ENCODE results near the gene RPRD1B.
A peak's percentile ranks its signal among the peaks of the same experiment; 100 is the strongest.

The RPRD1B gene

DNA sequence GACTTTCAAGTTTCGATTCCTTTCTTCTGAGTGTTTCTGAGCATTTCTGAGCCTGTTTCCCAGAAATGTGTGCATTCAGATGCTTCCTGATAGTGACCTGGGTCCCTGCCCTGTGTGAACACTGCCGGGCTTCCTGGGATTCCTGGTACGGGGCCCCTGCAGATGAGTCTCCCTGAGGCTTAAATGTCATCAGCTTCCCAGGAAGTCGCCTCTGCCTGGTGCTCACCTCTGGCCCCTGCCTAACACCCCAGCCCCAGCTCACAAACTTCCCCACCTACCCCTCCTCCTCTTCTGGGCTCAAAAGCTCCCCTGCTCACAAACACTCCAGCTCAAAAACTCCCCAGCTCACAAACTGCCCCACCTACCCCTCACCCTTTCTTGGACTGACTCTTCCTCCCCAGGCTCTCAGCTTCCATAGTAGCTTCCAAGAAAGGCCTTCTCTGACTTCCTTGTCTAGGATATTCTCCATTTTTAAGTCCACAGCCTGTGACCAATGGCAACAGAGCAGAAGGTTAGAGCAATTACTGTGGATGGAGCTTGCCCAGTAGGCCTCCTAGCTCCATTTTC lies 89.6 kb downstream of the RPRD1B start:
- DNase-seq (ENCODE audit: low read depth), result no peak

DNA sequence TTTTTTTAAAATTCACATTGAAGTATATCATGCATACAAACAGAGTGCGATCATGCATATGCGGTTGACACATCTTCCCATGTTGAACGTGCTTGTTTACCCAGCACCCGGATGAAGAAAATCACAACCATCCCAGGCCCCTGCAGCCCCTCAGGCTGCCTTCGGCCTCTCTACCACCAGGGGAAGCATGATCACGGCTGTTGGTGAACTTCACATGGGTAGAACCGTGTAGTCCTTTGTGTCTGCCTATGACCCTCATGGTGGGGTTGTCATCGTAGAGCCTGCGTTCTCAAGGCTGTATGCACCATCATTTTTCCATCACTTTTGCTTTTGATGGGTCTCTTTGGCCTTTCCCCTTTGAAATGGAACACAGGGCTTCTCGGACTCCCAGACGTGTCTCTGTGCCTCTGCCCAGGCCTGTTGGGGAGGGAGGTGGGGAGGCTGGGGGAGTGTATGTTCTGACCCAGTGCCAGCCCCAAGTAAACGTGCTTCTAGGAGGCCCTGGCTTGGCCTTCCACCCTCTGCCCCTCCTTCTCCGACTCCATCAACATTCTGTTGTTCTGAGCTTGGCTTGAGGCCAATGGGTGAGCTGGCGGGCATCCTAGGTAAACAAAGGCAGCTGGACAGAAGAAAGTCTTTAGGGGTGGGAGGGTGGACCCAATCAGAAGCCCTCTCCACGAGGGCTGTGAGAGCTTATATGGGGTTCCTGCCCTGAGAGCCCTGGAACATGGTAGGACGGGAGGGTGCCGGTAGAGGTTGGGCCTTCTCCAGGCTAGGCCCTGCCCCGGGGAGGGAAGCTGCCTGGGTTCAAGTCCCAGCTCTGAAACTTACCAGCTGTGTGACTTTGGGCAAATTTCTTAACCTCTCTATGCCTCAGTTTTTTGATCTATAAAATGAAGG lies 91.9 kb downstream of the RPRD1B start:
- no peak for DNase-seq (ENCODE audit: low read depth)

DNA sequence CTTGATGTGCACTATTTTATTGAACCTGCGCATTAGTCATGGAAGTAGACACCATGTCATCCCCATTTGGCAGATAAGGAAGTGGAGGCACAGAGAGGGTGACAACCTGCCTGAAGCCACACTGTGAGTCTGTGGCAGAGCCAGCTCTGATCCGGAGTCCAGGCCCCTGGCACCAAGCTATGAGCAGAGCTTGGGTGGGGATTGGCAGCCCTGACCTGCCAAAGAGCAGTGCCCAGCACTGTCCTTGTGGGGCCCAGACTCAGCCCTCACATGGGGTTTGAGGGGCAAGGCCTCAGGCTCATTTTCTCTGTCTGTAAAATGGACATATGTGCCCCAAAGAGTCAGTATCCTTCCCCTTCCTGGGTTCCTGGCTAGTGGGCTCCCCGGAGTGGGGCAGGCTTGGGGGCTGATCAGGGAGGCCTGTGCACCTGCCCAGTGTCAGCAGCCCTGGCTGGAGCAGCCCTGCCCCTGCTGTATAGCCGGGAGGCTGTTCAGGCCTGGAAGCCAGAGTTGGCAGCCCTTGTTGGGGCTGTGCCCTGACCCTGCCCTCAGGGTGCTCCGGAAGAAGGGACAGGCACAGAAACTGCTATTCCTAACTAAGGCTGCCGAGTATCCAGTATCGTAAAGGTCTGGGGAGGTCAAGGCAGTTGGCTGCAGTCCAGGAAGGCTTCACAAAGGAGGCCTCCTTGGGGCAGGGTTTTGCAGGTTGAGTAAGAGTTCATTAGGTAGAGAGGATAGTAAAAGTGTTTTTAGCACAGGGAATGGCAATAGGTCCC lies 92.8 kb downstream of the RPRD1B start:
- DNase-seq (ENCODE audit: low read depth), result no peak

DNA sequence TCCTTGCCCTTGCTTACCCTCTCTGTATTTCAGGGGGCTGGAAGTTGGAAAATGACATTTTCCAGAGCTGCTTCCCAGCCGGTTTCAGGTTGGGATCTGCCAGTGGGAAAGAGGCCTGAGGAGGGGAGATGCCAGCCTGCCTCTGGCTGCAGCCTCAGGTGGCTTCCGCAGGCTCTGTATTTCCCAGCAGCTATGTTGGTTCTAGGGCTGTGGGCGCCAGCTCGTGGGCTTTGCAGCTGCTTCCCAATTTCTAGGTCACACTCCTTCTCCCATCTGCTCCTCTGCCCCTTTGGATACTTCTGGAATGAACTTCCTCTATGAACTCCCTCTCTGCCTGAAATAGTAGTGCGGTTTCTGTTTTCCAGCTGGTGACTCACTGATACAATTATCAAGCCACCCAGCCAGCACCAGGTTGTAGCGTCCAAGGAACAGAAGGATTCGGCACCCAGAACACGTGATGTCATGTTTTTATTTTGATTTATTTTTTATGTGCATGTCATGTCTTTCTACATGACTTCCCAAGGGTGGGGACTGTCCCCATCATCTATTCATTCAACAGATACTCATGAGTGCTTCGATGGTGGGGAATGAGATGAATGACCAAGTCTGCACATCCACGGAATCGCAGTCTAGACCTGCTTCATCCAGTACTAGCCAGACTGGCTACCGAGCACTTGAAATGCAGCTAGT lies 93.5 kb downstream of the RPRD1B start:
- peak; percentile 69 for DNase-seq (ENCODE audit: low read depth)

DNA sequence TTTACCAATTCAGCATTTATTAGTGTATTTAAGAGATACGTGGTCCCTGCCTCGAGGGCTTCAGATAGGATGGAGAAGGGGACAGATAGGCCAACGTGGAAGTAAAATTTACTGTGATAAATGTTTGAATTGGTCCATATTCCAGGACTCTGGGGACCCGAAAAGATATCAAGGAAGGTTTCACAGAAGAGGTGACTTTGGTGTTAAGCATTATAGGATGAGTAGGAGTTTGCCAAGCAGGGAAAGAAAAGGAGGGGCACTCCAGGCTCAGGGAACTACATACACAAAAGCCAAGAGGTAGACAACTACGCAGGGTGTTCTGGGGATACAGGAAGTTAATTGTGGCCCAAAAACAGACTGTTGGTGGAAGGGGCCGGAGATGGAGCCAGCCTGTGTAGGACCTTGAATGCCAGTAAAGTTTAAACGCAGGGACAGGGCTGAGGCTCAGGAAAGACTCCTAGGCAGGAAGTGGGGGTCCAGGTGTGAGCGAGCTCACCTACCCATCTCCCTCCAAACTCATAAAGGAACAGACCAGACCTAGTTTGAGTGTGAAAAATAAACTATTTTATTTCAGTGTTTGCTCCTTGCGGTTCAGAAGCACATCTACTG lies 94.5 kb downstream of the RPRD1B start:
- DNase-seq (ENCODE audit: low read depth), result no peak

DNA sequence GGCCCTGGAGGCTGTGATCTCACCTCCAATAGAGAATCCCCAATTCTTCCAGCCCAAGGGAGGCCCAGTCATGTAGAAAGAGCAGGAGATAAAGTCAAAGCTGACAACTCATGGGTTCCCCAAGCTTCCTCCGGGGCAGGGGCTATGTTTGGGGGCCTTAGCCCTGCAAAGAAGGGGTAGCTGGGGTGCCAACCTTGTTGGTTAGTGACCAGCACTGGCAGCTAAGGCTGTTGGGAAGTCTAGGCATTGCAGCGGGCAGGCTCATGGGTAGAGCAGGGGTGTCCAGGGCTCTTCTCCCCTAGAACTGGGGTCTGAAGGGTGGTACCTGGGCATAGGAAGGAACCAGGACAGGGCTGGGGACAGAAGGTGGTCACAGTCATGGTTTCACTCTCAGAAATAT lies 95.1 kb downstream of the RPRD1B start:
- DNase-seq (ENCODE audit: low read depth), result no peak

DNA sequence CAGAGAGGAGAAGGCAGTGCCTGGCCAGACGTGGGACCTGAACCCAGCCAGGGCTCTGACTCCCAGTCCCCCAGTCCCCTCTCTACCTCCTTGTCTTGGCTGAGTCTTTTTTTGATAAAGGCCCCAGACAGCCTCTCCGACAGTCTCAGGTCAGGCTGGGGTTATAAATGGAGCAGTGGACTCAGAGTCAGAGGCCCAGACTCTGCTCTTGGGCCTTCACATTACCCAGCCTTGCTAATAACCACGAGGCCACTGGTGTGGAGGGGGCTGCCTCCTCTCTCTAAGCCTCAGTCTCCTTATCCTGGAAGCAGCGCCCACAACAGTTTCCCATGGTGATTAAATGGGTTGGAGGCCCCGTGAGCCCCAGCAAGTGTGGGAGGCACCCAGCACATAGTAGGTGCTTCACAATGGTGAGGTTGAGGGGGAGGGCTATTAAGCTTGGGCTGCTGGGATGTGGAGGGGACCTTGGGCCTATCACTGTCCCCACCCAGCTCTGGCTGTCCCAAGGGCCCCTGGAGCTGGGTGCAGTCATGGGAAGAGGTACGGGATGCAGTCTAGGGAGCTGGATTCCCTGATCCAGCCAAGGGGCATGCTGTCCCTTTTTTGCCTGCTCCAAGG lies 95.8 kb downstream of the RPRD1B start:
- no peak for DNase-seq (ENCODE audit: low read depth)

DNA sequence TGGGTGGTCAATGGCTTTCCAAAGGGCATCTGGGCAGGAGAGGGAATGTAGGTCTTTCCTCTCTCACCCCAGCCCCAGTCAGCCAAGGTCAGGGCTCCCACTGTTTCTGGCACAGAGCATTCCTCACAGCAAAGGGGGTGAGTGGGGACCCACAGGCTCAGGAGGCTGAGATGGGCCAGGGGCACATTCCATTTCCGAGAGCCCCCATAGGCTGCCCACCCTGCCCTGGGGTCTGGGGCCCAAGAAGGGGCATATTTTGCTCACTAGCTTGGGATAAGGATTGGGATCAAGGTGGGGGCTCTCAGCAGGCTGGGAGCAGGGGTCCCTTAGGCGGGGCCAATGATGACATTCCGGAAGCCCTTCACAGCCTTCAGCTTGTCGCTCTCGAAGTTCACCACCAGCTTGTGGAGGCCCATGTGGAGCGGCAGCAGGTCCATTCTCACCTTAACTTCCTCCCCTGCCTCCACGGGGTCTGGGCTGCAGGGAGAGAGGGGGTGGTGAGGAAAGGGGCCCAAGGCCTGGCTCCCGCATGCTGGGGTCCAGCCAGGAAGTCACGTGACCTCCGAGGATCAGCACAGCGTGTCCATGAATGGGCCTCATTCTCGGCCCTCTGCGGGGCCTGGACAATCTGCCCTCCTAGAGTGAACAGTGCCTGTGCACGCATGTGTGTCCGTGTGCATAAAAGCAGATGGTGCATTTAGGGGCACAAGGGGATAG lies 96.5 kb downstream of the RPRD1B start:
- no peak for DNase-seq (ENCODE audit: low read depth)

DNA sequence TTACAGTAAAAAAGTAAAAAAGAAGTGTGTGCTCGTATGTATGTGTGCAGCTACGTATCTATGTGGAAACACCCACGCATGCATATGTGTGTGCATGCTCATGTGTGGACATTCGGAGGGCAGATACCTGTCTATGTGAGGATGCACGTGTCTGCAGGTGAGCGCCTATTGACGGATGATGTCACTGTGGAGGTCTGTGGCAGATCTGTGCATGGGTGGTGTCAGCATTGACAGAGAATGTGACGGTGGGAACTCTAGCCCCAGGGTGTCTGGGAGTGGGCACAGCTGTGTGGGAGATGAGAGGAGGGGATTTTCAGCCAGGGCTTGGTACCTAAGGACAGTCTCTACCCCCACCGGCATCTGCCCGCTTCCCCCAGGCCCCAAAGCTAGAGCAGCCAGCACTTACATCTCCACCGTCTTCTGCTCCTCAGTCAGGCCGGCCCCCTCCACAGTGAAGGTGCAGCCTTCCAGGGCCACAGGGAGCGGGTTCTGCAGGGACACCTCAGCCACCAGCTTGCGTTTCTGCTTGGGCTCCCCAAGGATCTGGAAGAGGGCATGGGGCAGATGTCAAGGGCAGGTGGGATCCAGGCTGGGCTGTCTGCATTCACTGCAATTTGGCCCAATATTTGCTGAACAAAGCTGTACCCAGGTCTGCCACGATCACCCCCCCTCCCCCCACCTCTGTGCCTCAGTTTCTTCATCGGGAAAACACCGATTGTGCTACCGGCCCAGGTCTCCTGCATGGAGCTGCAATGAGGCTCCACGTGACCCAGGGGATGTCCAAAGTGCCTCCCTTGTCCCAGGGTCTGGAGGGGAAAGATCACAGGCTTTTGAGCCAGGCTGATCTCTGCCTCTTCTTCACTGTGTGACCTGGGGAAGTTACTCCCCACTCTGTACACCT lies 97.4 kb downstream of the RPRD1B start:
- no peak for DNase-seq (ENCODE audit: low read depth)

DNA sequence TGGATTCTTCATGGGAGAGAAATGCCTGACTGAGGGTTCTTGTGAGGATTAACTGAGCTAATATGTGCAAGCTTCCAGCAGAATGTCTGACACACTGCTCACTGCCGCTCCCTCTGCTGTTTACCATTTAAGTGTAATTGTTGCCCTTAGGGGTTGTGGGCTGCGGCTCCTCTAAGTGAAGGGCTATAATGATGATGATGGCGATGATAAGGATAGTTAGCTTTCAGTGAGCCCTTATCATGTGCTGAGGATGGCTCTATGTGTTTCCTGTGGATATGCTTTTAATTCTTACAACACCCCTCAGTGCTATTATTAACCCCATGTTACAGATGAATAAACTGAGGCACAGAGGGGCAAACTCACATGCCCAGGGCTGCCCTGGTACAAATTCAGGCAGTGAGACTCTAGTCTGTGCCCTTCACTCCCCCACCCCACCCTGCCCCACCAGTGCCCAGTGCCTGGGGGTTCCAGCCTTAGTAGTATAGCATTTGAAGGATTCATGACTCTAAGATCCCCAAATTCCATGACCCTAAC lies 98.1 kb downstream of the RPRD1B start:
- DNase-seq (ENCODE audit: low read depth), result no peak

DNA sequence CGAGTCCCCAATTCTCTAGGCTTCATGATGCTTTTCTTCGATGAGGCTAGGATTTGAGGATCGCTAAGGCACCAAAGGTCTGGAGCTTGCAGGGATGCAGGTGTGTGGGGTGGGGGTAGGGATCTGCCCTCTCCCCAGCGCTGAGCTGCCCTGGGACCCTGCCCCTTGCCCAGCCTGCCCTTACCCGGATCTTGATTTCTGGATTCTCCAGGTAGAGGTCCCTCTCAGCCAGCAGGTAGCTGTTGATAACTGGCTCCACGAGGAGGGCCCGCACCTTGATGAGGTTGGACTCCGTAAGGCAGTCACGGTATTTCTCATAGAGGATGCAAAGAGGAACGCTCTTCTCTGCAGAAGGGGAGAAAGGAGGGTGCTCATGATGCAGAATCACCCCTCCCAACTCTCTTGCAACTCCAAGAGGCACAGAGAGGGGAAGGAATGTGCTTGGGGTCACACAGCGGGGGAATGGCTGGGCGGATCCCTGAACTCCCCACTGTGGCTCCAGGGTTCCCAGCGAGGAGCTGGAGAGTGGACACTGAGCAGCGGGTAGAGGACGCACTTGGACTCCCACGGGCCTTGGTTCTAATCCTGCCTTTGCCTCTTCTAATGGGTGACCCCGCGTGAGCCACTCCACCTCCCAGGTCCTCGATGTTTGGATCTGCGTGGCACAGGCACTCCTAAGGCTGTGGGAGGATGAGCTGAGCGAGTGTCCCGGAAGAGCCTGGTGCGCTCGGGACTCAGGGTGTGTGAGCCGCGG lies 98.8 kb downstream of the RPRD1B start:
- DNase-seq (ENCODE audit: low read depth), result no peak

DNA sequence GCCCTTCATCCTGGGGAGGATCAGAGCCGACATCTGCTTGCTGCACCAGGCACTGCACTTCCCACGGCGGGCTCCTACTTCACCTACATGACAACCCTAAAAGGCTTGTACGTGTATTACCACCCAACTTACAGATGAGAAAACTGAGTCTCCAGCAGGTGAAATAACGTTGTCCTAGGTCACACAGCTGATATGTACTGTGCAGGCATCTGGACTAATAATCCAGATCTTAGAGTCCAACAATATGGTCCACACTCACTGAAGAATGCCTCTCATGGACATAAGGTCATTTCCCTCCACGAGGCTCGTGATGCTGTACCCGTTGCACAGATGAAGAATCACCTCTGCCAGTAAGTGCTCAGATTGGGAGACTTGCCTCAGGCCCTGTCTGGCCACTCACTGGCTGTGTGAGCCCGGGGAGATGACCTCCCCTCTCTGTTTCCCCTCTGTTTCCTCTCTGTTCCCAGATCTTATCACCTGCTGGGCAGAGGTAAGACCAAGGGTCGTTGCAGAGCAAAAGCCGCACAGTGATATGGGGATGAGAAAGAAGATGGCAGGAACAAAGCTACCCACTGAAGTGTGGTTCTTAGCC lies 99.5 kb downstream of the RPRD1B start:
- no peak for DNase-seq (ENCODE audit: low read depth)

DNA sequence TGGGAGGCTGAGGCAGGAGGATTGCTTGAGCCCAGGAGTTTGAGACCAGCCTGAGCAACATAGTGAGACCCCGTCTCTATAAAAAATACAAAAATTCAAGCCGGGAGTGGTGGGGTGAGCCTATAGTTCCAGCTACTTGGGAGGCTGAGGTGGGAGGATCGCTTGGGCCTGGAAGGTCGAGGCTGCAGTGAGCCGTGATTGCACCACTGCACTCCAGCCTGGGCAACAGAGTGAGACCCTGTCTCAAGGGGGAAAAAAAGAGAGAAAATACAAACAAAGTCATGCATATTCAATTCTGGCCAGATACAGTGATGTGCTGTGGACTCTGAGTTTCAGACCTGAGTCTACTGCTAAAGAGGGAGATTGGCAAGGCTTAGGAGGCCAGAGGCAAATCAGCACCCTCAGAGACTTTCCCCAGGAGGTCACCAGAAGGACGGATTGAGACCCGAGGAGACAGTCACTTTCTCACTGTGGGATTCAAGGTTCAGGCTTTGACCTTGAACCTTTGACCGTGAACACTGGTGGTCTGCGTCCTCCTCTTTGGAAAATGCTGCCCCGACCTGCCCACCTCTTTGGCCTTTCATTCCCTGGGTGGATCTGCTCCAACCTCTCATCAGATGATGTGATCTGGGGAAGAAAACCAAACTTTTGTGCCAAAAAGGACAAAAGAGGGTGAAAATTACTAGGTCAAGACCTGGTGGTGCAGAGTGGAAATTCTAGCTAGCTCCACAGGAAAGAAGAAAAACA lies 100.3 kb downstream of the RPRD1B start:
- DNase-seq (ENCODE audit: low read depth), result no peak

DNA sequence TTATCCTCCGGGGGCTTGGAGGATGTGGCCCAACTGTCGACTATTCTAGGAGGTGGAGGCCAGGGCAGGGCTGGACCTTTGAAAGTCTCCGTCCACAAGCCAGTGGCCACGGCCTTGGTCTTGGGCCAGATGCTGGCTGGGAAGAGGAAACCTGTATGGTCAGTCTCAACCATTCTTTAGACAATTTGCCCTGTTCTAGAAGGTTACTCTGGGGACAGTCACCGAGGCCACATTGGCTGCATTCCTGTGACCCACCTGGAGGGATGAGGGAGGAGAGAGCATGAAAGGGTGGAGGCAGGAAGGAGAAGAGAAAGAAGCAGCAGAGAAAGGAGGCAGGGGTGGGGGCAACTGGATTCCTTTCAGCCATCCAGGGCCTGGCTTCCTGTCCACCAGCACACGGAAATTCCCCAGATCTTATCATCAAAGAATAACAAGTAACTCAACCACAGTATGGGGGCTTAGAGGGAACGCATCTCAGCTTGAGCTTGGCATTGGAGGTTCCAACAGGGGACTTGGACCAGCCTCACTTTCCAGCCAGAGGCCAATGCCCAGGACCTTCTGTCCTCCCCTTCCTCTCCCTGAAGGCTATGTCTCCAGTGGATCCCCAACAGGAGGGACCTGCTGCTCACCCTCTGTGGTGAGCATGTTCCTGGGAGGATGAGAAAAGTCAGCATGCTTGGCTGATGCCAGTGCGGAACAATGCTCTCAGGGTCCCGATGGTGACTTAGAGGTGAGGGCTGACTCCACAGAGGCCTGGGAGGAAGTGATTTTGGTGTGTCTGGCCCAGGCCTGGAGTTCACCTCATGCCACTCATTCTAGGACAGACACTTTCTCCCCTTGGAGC lies 101.1 kb downstream of the RPRD1B start:
- DNase-seq (ENCODE audit: low read depth), result peak; percentile 78

DNA sequence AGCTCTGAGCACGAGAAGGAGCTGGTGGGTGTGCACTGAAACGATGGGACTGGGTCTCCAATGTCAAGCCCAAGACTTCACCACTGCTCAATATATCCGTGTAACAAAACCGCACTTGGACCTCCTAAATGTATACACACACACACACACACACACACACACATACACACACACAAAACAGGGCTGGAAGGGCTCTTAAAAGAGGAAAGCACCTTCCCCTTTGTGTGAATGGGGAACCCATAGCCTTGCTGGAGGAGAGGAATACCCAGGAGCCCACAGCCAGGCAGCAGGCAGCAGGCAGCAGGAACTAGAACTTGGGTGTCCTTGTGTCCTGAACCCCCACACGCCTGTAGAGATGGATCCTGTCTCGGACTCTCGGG lies 101.7 kb downstream of the RPRD1B start:
- DNase-seq (ENCODE audit: low read depth), result no peak

DNA sequence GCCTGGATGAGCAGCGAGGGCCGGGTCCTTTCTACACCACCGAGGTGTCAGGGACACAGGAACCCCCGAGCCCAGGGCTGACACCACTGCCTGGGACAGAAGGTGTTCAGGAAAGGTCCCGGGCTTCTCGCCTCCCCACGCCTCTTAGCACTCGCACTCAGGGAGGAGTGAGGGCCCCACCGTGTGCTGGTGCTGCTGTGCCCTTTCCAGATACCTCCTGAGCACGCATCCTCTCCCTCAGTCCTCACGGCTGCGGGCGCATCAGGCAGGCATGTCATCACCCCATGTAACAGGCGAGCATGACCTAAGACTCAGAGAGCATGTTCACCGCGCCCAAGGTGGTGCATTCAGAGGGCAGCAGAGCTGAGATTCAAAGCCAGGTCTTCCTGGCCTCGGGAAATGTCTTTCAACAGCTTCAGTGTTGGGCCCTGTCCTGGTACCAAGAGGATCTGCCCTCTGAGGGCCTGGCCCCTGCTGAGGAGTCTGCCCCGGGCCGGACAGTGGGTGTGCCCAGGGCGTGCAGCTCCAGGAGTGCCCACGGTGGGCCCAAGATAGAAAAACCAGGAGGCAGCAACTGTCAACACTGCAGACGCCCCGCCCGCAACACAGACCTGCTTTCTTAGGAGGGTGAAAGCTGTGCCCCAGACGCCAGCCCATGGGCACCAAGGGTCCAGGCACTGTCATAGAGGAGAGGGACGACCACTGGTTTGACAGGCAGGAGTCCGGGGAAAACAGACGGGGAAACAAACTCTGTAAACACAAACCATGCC lies 102.3 kb downstream of the RPRD1B start:
- no peak for DNase-seq (ENCODE audit: low read depth)
